Measurements from ENCODE around the gene TECPR2.

- no peak for TF ChIP-seq POLR2A (IDR thresholded peaks at IDR 0.05)
- no peak for TF ChIP-seq CTCF (IDR thresholded peaks at IDR 0.05)
- no peak for TF ChIP-seq POLR2AphosphoS5 (IDR thresholded peaks at IDR 0.05)
Measured at GRCh38 chr14:102320671-102321455, 41.9 kb upstream of the TECPR2 start.

Data from breast epithelium (tissue), 3 donors.